NT2/D1 (cell line): ENCODE results near the gene SERAC1.

Source experiments
- DNase-seq: peaks from one replicate; pipeline ENCODE4 v3.0.0-alpha.2; 2011; ENCODE audit warnings: low read depth, low spot score
- H3K27me3 ChIP-seq: 2 replicates; pipeline ENCODE4 v1.6.0; 2011; ENCODE audit warnings: mild to moderate bottlenecking; ENCODE audit not compliant: insufficient read length, insufficient read depth
- H3K36me3 ChIP-seq: 2 replicates; pipeline ENCODE4 v1.6.1; 2011; ENCODE audit warnings: mild to moderate bottlenecking, low read length, mixed read lengths; ENCODE audit not compliant: insufficient read depth, insufficient read length
- H3K4me1 ChIP-seq: 2 replicates; pipeline ENCODE4 v1.5.1; 2011; ENCODE audit not compliant: insufficient read depth, insufficient read length
- H3K4me3 ChIP-seq: 2 replicates; pipeline ENCODE4 v1.5.1; 2011; ENCODE audit warnings: low read depth; ENCODE audit not compliant: insufficient read length
- H3K9ac ChIP-seq: 2 replicates; pipeline ENCODE4 v1.6.0; 2011; ENCODE audit warnings: low read depth; ENCODE audit not compliant: insufficient read length
- H3K9me3 ChIP-seq: 2 replicates; pipeline ENCODE4 v1.5.1; 2011; ENCODE audit warnings: mild to moderate bottlenecking, low read length; ENCODE audit not compliant: insufficient read depth
- SUZ12 ChIP-seq: IDR thresholded peaks from 2 replicates; pipeline ENCODE4 v1.6.1; 2011; ENCODE audit not compliant: insufficient read length, insufficient read depth; ENCODE audit errors: extremely low read depth
- YY1 ChIP-seq: IDR thresholded peaks from 2 replicates; pipeline ENCODE4 v1.6.1; 2011; ENCODE audit not compliant: insufficient read length, insufficient read depth
- ZNF274 ChIP-seq: IDR thresholded peaks from 2 replicates; pipeline ENCODE4 v1.6.1; 2011; ENCODE audit warnings: mild to moderate bottlenecking, low read depth, low read length

The SERAC1 gene

DNA sequence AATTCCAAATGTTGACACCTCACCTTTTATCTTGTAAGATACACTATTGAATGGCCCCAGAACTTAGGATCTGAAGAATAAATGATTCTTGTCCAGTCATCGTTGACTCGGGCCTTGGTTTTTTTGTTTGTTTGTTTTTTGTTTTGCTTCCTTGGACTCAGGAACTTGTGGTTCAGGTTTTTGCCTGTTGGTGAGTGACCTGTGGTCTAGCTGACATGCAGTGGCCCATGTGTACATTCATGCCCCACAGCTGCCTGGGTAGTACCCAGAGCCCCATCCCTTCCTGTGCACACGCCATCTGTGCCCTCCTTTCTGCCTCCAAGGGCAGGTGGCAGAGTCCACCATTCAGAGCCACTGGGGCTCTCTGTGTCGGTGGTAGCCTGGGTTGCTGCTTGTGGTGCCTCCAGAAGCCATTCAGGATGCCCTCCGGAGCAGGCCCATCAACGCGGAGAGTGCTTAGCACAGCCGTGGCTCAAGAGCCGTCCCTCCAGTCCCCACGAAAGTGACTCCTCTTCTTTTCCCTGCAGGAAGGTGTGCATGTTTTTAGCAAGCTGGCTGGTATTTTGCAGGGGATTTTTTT, 100.5 kb downstream of the SERAC1 start:
- Histone ChIP-seq H3K36me3 (peaks cover 57% of the 10 kb centered on the region), H3K27me3 (no peaks in the 10 kb centered on the region), H3K4me3 (no peak overlapping the region), H3K9ac (no peak overlapping the region), H3K4me1 (peaks cover 8% of the 10 kb centered on the region), H3K9me3 (no peaks in the 10 kb centered on the region)
- no peak for DNase-seq
- no peak for TF ChIP-seq SUZ12

DNA sequence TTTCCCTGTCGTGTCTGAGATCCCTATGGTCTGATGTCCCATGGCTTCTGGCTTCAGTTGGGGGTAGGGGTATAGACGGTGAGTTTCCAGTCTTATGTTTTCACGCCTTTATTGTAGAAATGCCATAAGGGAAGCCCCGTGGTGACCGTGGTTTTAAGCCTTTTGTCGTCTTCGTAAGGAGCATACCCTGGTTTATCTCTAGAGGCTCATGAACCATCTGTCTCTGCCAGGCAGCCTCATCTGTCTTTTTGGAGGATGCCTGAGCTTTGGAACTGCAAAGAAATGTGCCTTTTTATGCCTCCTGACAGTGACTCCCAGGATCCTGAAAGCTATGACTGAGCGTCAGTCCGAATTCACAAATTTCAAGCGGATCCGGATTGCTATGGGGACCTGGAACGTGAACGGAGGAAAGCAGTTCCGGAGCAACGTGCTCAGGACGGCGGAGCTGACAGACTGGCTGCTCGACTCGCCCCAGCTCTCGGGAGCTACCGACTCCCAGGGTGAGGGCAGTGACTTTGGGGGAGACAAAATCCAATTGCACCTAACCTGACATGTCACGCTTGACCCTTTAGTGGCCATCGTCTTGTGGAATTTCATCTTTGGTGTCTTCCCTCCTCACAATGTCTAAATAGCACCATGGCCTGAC, 101.8 kb downstream of the SERAC1 start:
- no peak for DNase-seq

DNA sequence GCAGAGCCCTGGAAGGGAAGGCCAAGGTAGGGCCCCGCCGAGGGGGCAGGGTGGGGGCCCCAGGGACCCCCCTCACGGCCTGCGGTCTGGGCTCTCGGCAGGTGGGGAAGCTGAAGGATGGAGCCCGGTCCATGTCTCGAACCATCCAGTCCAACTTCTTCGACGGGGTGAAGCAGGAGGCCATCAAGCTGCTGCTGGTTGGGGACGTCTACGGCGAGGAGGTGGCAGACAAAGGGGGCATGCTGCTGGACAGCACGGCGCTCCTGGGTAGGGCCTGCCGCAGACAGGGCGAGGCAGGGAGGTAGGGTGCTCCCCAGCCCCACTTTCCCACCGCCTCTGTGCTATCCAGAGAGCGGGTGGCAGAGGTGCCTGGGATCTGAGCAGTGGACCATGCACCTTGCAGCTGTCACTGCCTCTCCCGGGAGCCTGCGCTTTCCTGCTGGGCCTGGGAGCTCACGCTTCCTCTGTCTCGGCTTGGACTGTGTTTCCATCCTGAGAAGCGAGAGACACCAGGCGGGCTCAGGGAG, 103.3 kb downstream of the SERAC1 start:
- TF ChIP-seq YY1 = no peak
- no peak overlapping the region for H3K9ac ChIP-seq
- peaks cover 4% of the 10 kb centered on the region for H3K4me1 ChIP-seq
- H3K27me3 ChIP-seq = no peaks in the 10 kb centered on the region
- H3K4me3 ChIP-seq = no peak overlapping the region
- H3K36me3 ChIP-seq = peaks cover 46% of the 10 kb centered on the region
- H3K9me3 ChIP-seq = no peaks in the 10 kb centered on the region
- DNase-seq = no peak

More for the DNA sequence above, 101.8 kb downstream of the SERAC1 start:
- H3K27me3 ChIP-seq = no peaks in the 10 kb centered on the region
- no peak overlapping the region for H3K4me3 ChIP-seq
- H3K4me1 ChIP-seq = peaks cover 2% of the 10 kb centered on the region
- H3K9me3 ChIP-seq = no peaks in the 10 kb centered on the region
- H3K36me3 ChIP-seq = peaks cover 56% of the 10 kb centered on the region
- no peak overlapping the region for H3K9ac ChIP-seq
- no peak for TF ChIP-seq SUZ12
- TF ChIP-seq YY1 = no peak
- TF ChIP-seq ZNF274 = no peak

DNA sequence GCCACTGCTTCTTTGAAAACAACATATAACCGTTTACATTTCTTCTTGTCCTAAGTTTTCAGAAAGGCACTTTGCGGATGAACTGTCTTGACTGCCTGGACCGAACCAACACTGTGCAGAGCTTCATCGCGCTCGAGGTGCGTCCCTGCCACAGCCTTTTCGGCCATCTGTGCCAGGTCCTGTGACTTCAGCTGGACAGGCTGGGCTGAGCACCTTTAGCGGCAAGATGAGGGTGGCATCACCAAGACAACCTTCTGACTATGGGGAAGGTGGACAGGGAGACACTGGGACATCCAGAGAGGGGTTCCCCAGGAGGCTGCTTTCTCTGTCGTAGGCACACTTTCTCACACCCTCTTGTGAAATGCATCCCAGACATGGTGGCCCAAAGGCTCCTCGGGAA, 104.3 kb downstream of the SERAC1 start:
- Histone ChIP-seq H3K9me3 (no peaks in the 10 kb centered on the region), H3K4me3 (no peak overlapping the region), H3K9ac (no peak overlapping the region), H3K36me3 (peaks cover 50% of the 10 kb centered on the region), H3K4me1 (peaks cover 4% of the 10 kb centered on the region), H3K27me3 (no peaks in the 10 kb centered on the region)
- TF ChIP-seq SUZ12 (no peak), ZNF274 (no peak), YY1 (no peak)
- DNase-seq = no peak

DNA sequence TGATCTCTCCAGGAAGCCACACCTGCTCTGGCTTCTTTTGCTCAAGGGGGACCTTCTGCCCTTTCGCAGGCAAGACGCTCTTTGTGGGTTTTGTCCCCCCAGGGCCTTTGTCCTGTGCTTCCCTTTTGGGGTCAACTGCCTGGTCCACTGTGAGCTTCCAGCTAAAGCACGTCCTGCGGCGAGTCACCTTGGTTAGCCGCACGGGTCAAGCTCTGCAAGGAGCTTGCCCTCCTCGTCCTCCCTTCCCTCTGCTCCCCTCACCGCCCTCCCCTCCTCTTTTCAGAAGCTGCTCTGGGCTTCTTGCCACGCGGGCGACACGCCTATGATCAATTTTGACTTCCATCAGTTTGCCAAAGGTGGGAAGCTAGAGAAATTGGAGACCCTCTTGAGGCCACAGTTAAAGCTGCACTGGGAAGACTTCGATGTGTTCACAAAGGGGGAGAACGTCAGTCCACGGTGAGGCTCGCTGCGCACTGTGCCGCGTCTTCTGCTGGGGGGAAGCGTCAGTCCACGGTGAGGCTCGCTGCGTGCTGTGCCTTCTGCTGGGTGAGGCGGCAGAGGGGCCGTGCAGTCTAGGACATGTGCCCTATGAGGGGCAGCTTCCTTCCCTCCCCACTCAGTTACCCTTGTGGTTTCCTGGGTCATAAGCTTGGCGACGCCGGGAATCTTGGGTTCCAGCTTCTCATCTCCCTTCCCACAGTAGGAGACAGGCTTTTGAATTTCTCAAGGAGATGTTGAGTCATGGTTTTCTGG, 106.2 kb downstream of the SERAC1 start:
- Histone ChIP-seq H3K27me3 (no peaks in the 10 kb centered on the region), H3K4me3 (no peak overlapping the region), H3K9ac (no peak overlapping the region), H3K36me3 (peaks cover 41% of the 10 kb centered on the region), H3K4me1 (peaks cover 2% of the 10 kb centered on the region), H3K9me3 (no peaks in the 10 kb centered on the region)
- DNase-seq = no peak
- TF ChIP-seq SUZ12 (no peak), ZNF274 (no peak), YY1 (no peak)

DNA sequence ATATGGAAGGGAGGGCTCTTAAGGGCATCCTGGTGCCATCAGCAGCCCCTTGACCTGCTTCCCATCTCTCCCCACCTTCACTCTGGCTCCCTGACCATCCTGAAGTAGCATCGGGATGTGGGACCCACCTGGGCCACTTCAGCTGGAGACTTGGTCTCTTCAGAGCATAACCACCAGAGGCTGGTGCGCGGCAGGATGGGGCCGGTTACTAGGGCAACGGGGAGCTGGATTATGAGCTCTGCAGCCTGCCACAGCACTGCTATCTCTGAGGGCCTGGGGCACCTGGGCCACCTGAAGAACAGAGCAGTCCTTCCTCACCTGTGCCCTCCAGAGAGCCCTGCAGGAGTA, 106.7 kb downstream of the SERAC1 start:
- no peaks in the 10 kb centered on the region for H3K9me3 ChIP-seq
- H3K4me1 ChIP-seq = peaks cover 2% of the 10 kb centered on the region
- H3K4me3 ChIP-seq = no peak overlapping the region
- no peak for TF ChIP-seq SUZ12
- no peak for TF ChIP-seq YY1
- TF ChIP-seq ZNF274 = no peak
- no peaks in the 10 kb centered on the region for H3K27me3 ChIP-seq
- H3K9ac ChIP-seq = no peak overlapping the region
- peaks cover 35% of the 10 kb centered on the region for H3K36me3 ChIP-seq
- DNase-seq = no peak
